ENCODE measurements around the gene ZNF385C. TPM values are rescaled to one million over a fixed set of nuclear protein-coding genes. Genes with fewer than 3 reads are reported as not detected.
A peak's percentile ranks its signal among the peaks of the same experiment; 100 is the strongest.

The ZNF385C gene
- total and polyA plus RNA-seq, 3 donors from 2014 or later: 17.9 to 26.6 (median 21.4) TPM

DNA sequence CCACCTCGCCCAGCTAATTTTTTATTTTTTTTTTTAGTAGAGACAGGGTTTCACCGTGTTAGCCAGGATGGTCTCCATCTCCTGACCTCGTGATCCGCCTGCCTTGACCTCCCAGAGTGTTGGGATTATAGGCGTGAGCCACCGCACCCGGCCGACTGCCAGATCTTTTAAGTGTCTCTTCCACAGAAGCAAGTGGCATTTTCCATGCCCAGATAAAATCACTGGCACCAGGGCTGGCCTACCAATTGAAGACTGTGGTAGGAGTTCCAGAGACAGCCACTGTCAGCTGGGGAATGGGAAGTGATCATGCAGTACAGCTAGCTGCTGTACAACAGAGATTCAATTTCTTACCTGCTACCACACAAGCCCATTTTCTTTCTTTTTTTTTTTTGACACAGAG lies 113.8 kb downstream of the ZNF385C start:
- no peak for TF ChIP-seq CTCF (IDR thresholded peaks at IDR 0.05)
- no peak for TF ChIP-seq POLR2A (IDR thresholded peaks at IDR 0.05)
- Histone ChIP-seq H3K9me3 (no peaks in the 10 kb centered on the region), H3K36me3 (ENCODE audit: low read depth, missing control alignments) (peaks cover 2% of the 10 kb centered on the region), H3K27me3 (no peaks in the 10 kb centered on the region), H3K4me1 (no peaks in the 10 kb centered on the region), H3K4me3 (no peak overlapping the region), H3K27ac (no peak overlapping the region)
- 93 to 95% methylated on average over 8 of the region's 8 CpGs for WGBS, 2 donors
- DNase-seq: no peak
- intact Hi-C loops (cut with DNase I; ENCODE audit: low total_unique reads): no loop called here

- intact Hi-C loops (cut with DNase I; ENCODE audit: low total_unique reads): no loop called here
- H3K36me3 ChIP-seq (ENCODE audit: low read depth, missing control alignments): peaks cover 2% of the 10 kb centered on the region
These were observed 116.1 kb downstream of the ZNF385C start for GRCh38 chr17:41982026-41982760.

GRCh38 chr17:41977991-41978390 lies 120.3 kb downstream of the ZNF385C start:
- Histone ChIP-seq H3K9me3 (no peaks in the 10 kb centered on the region), H3K36me3 (ENCODE audit: low read depth, missing control alignments) (peaks cover 2% of the 10 kb centered on the region), H3K4me1 (peaks cover 27% of the 10 kb centered on the region), H3K4me3 (no peak overlapping the region), H3K27me3 (no peaks in the 10 kb centered on the region), H3K27ac (peak overlapping the region in 1 of 2 donors; percentile 82)
- 90 to 93% methylated on average over 4 of the region's 4 CpGs for WGBS, 2 donors
- no peak for DNase-seq
- TF ChIP-seq POLR2A (IDR thresholded peaks at IDR 0.05) (no peak), CTCF (IDR thresholded peaks at IDR 0.05) (no peak)
- intact Hi-C loops (cut with DNase I; ENCODE audit: low total_unique reads): no loop called here

More at GRCh38 chr17:41982026-41982760, 116.1 kb downstream of the ZNF385C start:
- no peak for DNase-seq
- no peak for TF ChIP-seq POLR2A (IDR thresholded peaks at IDR 0.05)
- TF ChIP-seq CTCF (IDR thresholded peaks at IDR 0.05): no peak
- H3K27me3 ChIP-seq: no peaks in the 10 kb centered on the region
- H3K27ac ChIP-seq: peak overlapping the region in 1 of 2 donors; percentile 11
- H3K4me1 ChIP-seq: peaks cover 8% of the 10 kb centered on the region
- 79 to 84% methylated on average over 14 of the region's 14 CpGs for WGBS, 2 donors
- no peak overlapping the region for H3K4me3 ChIP-seq
- no peaks in the 10 kb centered on the region for H3K9me3 ChIP-seq

DNA sequence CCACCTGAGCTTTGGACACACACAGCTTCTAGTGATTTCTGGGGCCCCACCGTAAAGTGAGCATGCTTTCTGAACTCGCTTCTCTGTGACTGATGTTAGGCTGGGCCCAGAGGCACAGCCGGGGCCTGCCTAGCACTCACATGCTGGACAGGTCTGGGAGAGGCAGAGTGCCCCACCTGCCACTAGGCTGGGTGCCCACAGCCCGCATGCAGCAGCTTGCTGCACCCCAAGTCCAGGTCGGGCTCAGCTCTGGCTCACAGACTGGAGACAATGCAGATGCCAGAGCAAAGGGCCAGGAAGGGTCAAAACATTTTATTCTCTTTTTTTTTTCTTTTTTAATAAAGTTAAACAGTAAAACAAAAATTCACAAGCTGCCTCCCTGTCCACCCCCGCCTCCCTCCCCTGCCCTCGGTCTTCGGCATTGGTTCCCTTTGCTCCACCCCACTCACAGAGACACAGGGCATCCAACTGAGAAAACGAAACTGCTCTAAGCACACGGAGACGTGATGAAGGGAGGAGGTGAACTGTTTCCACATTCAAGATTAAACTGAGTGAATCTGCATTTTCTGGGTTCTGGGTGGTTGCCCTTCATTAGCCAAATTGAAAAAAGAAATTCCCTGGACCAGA lies 122.0 kb downstream of the ZNF385C start:
- TF ChIP-seq CTCF (IDR thresholded peaks at IDR 0.05) (no peak), POLR2A (IDR thresholded peaks at IDR 0.05) (no peak)
- DNase-seq: peak; percentile 57
- WGBS, 2 donors: 46 to 54% methylated on average over 10 to 11 of the region's 11 CpGs
- Histone ChIP-seq H3K27ac (peak overlapping the region; percentile 41 to 82), H3K4me3 (no peak overlapping the region), H3K9me3 (no peaks in the 10 kb centered on the region), H3K36me3 (ENCODE audit: low read depth, missing control alignments) (no peaks in the 10 kb centered on the region), H3K4me1 (peaks cover 37% of the 10 kb centered on the region), H3K27me3 (no peaks in the 10 kb centered on the region)
- intact Hi-C loops (cut with DNase I; ENCODE audit: low total_unique reads): no loop called here

Other genes with a start within 250 kb of the ZNF385C start
- 10 to 100 TPM; 61.3 to 70.2 TPM for gene KLHL11, start 233.1 kb downstream of the ZNF385C start, total RNA-seq
- 28.2 TPM for gene KLHL11, start 233.1 kb downstream of the ZNF385C start, polyA plus RNA-seq (ENCODE audit: insufficient read depth, low read depth, low replicate concordance)
- 10 to 100 TPM; 68.4 to 86.0 TPM for gene ACLY, start 179.5 kb downstream of the ZNF385C start, total RNA-seq
- 83.0 TPM for gene ACLY, start 179.5 kb downstream of the ZNF385C start, polyA plus RNA-seq (ENCODE audit: insufficient read depth, low read depth, low replicate concordance)
- 10 to 100 TPM; 22.3 to 26.0 TPM for gene ODAD4, start 167.9 kb downstream of the ZNF385C start, total RNA-seq
- 53.7 TPM for gene ODAD4, start 167.9 kb downstream of the ZNF385C start, polyA plus RNA-seq (ENCODE audit: insufficient read depth, low read depth, low replicate concordance)
- gene CNP, start 131.7 kb downstream of the ZNF385C start, total RNA-seq: 10 to 100 TPM; 74.3 to 89.7 TPM
- gene CNP, start 131.7 kb downstream of the ZNF385C start, polyA plus RNA-seq (ENCODE audit: insufficient read depth, low read depth, low replicate concordance): 40.8 TPM
- 10 to 100 TPM; 81.1 to 86.2 TPM for gene DNAJC7, start 81.0 kb downstream of the ZNF385C start, total RNA-seq
- 94.3 TPM for gene DNAJC7, start 81.0 kb downstream of the ZNF385C start, polyA plus RNA-seq (ENCODE audit: insufficient read depth, low read depth, low replicate concordance)
- gene NKIRAS2, start 78.4 kb downstream of the ZNF385C start, total RNA-seq: 100 to 1,000 TPM in 1 of 2 donors, 10 to 100 TPM in 1; 85.1 to 103 TPM
- 65.4 TPM for gene NKIRAS2, start 78.4 kb downstream of the ZNF385C start, polyA plus RNA-seq (ENCODE audit: insufficient read depth, low read depth, low replicate concordance)
- 10 to 100 TPM in 1 of 2 donors, 1 to 10 TPM in 1; 7.7 to 11.3 TPM for gene C17orf113, start 47.9 kb downstream of the ZNF385C start, total RNA-seq
- gene C17orf113, start 47.9 kb downstream of the ZNF385C start, polyA plus RNA-seq (ENCODE audit: insufficient read depth, low read depth, low replicate concordance): 2.8 TPM
- 10 to 100 TPM; 35.9 to 51.1 TPM for gene DHX58, start 14.2 kb upstream of the ZNF385C start, total RNA-seq
- gene DHX58, start 14.2 kb upstream of the ZNF385C start, polyA plus RNA-seq (ENCODE audit: insufficient read depth, low read depth, low replicate concordance): 56.3 TPM
- gene KAT2A, start 22.9 kb upstream of the ZNF385C start, total RNA-seq: 100 to 1,000 TPM; 109 to 111 TPM
- 37.6 TPM for gene KAT2A, start 22.9 kb upstream of the ZNF385C start, polyA plus RNA-seq (ENCODE audit: insufficient read depth, low read depth, low replicate concordance)
- 1 to 10 TPM; 6.9 to 9.8 TPM for gene HSPB9, start 24.3 kb upstream of the ZNF385C start, total RNA-seq
- 12.9 TPM for gene HSPB9, start 24.3 kb upstream of the ZNF385C start, polyA plus RNA-seq (ENCODE audit: insufficient read depth, low read depth, low replicate concordance)
- 100 to 1,000 TPM in 1 of 2 donors, 10 to 100 TPM in 1; 96.0 to 152 TPM for gene RAB5C, start 56.5 kb upstream of the ZNF385C start, total RNA-seq
- 139 TPM for gene RAB5C, start 56.5 kb upstream of the ZNF385C start, polyA plus RNA-seq (ENCODE audit: insufficient read depth, low read depth, low replicate concordance)
- under 1 TPM; 0.24 to 0.56 TPM for gene KCNH4, start 82.7 kb upstream of the ZNF385C start, total RNA-seq
- gene KCNH4, start 82.7 kb upstream of the ZNF385C start, polyA plus RNA-seq (ENCODE audit: insufficient read depth, low read depth, low replicate concordance): 0.42 TPM
- gene HCRT, start 87.0 kb upstream of the ZNF385C start, total RNA-seq: not detected
- not detected for gene HCRT, start 87.0 kb upstream of the ZNF385C start, polyA plus RNA-seq (ENCODE audit: insufficient read depth, low read depth, low replicate concordance)
- gene GHDC, start 96.0 kb upstream of the ZNF385C start, total RNA-seq: 10 to 100 TPM; 28.3 to 36.6 TPM
- 16.9 TPM for gene GHDC, start 96.0 kb upstream of the ZNF385C start, polyA plus RNA-seq (ENCODE audit: insufficient read depth, low read depth, low replicate concordance)
- gene STAT5B, start 177.9 kb upstream of the ZNF385C start, total RNA-seq: 10 to 100 TPM; 65.9 to 81.5 TPM
- 66.0 TPM for gene STAT5B, start 177.9 kb upstream of the ZNF385C start, polyA plus RNA-seq (ENCODE audit: insufficient read depth, low read depth, low replicate concordance)
- gene STAT5A, start 190.0 kb upstream of the ZNF385C start, total RNA-seq: 10 to 100 TPM; 27.8 to 37.0 TPM
- gene STAT5A, start 190.0 kb upstream of the ZNF385C start, polyA plus RNA-seq (ENCODE audit: insufficient read depth, low read depth, low replicate concordance): 13.7 TPM

Data from testis (tissue), 3 donors.